ENCODE results near the gene MYBBP1A. TPM values are rescaled to one million over a fixed set of nuclear protein-coding genes. Genes with fewer than 3 reads are reported as not detected.

Gene MYBBP1A
- total and polyA plus RNA-seq, 2 of the 13 experiments (the other 11 are each of a cell fraction or from before 2014, with no cell fraction given) = 18.6 to 54.8 TPM

DNA sequence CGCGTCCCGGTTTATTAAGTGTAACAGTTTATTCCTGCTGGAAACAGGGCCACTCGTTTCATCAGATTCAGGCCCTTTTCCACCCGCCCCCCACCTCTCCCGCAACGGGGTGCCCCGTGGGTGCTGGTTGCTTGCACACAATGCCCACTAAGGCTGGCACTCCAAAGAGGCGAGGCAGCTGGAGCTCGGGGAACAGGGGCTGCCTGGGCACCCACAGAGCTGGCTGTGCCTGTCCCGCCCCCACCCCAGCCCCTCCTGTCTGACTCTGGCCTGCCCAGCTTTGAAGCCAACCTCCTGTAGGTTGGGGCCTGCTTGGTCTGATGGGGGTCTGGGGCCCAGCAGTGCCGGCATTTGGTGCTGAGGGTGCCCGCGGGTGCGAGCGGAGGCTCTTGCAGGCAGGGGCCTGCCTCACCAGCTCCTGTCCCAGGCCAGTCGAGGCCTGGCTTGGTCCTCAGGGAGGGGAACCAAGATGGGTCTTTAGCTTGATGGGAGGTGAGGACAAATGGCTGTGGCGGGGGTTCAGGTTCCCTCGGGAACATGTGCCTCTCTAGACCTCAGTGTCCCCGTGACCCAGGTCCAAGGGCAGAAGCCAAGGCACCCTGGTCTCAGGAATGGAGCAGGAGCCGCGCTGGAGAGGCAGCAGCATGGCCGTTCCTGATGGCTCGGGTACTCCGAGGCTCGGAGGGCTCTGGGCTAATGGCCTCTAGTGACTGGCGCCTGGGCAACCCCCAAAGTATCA, 20.1 kb downstream of the MYBBP1A start:
- peaks cover 7 to 16% of the 10 kb centered on the region in 2 experiments for H3K36me3 ChIP-seq (replicated peaks in 1 of 2; ENCODE audit: control insufficient read depth in 1 of 2, insufficient read depth in 2 of 2, low read length in 2 of 2)
- H3K79me2 ChIP-seq (ENCODE audit: insufficient read depth, low read length) = no peaks in the 10 kb centered on the region
- H4K20me1 ChIP-seq (ENCODE audit: insufficient read depth, low read length) = 0 out of 2 replicates have a peak, but pooled peaks cover 1% of the 10 kb centered on the region
- BruUV-seq (replicated peaks) = no TSS peak
- ATAC-seq (peak; percentile 2; the same call in 2 of the 3 replicates), DNase-seq (ENCODE audit: low spot score) (no peak), FAIRE-seq (no peak)
- H3K4me1 ChIP-seq (ENCODE audit: insufficient read depth, low read length) = peaks cover 16% of the 10 kb centered on the region
- H3K27ac ChIP-seq (ENCODE audit: extremely low read length, insufficient read depth, low read length) = no peak overlapping the region
- H2AFZ ChIP-seq (ENCODE audit: low read length) = no peak overlapping the region
- intact Hi-C loops (cut with micrococcal nuclease; ENCODE audit: unreplicated experiment) = loop anchor here (5.0 kb wide), 1 partner anchor 113 kb away; no protein-coding TSS in a partner anchor
- H3K27me3 ChIP-seq (ENCODE audit: control insufficient read depth in 1 of 2, insufficient read depth in 2 of 2, low read length in 2 of 2) = peaks cover 6 to 30% of the 10 kb centered on the region in 2 experiments
- H3K9ac ChIP-seq (ENCODE audit: insufficient read depth, low read depth, low read length) = no peak overlapping the region
- ChIA-PET POLR2A (interaction anchor here (2.4 kb wide), 1 partner anchor 20 kb away, joined by 8 read pairs; the partner anchor contains the start of gene MYBBP1A), CTCF (ENCODE audit: low intra/inter-chr PET ratio, low total read pairs) (no interaction called here)
- WGBS (ENCODE audit: low lambda C conversion rate) = 61% methylated on average over 12 of the region's 27 CpGs
- H3K9me3 ChIP-seq (ENCODE audit: low read length) = no peaks in the 10 kb centered on the region
- peak overlapping the region in 1 of 3 experiments; percentile 10; a peak in 1 of 6 replicates for H3K4me3 ChIP-seq (replicated peaks in 1 of 3; ENCODE audit: insufficient read depth in 1 of 3, low read depth in 2 of 3, low read length in 3 of 3)
- in situ Hi-C loops (cut with HindIII; ENCODE audit: extremely low pct_ligation_motif_present, low pct_unique_long_range_greater_than_20kb) = no loop called here
- no peak overlapping the region; the same call in 1 of the 2 replicates for H3K4me2 ChIP-seq (ENCODE audit: low read depth, low read length)
- TF ChIP-seq, protein P1, sequence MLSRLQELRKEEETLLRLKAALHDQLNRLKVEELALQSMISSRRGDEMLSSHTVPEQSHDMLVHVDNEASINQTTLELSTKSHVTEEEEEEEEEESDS (CRISPR knock-in tag; IDR thresholded peaks at IDR 0.05; ENCODE audit: borderline replicate concordance) = no peak
- TF ChIP-seq AGO2 (optimal IDR thresholded peaks at IDR 0.05; ENCODE audit: low read depth, low read length) = peak; percentile 70
- TF ChIP-seq, protein P2, sequence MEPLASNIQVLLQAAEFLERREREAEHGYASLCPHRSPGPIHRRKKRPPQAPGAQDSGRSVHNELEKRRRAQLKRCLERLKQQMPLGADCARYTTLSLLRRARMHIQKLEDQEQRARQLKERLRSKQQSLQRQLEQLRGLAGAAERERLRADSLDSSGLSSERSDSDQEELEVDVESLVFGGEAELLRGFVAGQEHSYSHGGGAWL (CRISPR knock-in tag; IDR thresholded peaks at IDR 0.05) = no peak
- TF ChIP-seq ZNF652 (CRISPR knock-in tag; IDR thresholded peaks at IDR 0.05; ENCODE audit: borderline replicate concordance, low read depth) = no peak
- no peak for TF ChIP-seq ZFP62 (CRISPR knock-in tag; IDR thresholded peaks at IDR 0.05)
- no peak for TF ChIP-seq POGZ (CRISPR knock-in tag; IDR thresholded peaks at IDR 0.05)
- peak; percentile 91; the same call in 1 of the 2 replicates for TF ChIP-seq AKAP8 (CRISPR knock-in tag; IDR thresholded peaks at IDR 0.05)
- TF ChIP-seq, protein P3, sequence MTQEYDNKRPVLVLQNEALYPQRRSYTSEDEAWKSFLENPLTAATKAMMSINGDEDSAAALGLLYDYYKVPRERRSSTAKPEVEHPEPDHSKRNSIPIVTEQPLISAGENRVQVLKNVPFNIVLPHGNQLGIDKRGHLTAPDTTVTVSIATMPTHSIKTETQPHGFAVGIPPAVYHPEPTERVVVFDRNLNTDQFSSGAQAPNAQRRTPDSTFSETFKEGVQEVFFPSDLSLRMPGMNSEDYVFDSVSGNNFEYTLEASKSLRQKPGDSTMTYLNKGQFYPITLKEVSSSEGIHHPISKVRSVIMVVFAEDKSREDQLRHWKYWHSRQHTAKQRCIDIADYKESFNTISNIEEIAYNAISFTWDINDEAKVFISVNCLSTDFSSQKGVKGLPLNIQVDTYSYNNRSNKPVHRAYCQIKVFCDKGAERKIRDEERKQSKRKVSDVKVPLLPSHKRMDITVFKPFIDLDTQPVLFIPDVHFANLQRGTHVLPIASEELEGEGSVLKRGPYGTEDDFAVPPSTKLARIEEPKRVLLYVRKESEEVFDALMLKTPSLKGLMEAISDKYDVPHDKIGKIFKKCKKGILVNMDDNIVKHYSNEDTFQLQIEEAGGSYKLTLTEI (CRISPR knock-in tag; conservative IDR thresholded peaks at IDR 0.05) = no peak
- TF ChIP-seq, protein P4, sequence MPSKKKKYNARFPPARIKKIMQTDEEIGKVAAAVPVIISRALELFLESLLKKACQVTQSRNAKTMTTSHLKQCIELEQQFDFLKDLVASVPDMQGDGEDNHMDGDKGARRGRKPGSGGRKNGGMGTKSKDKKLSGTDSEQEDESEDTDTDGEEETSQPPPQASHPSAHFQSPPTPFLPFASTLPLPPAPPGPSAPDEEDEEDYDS (CRISPR knock-in tag; IDR thresholded peaks at IDR 0.05) = no peak
- no peak for TF ChIP-seq SKI (IDR thresholded peaks at IDR 0.05; ENCODE audit: partially characterized antibody)
- TF ChIP-seq ZNF337 (CRISPR knock-in tag; IDR thresholded peaks at IDR 0.05; ENCODE audit: borderline replicate concordance, low read depth) = no peak
- TF ChIP-seq KDM2A (CRISPR knock-in tag; IDR thresholded peaks at IDR 0.05; ENCODE audit: borderline replicate concordance, low read depth) = peak; percentile 15; the same call in 1 of the 2 replicates
- no peak for TF ChIP-seq ATRX (CRISPR knock-in tag; IDR thresholded peaks at IDR 0.05; ENCODE audit: borderline replicate concordance)
- TF ChIP-seq AGO1 (IDR thresholded peaks at IDR 0.05; ENCODE audit: low read depth, low read length, poor library complexity, severe bottlenecking) = peak; percentile 97
- TF ChIP-seq, protein P5, sequence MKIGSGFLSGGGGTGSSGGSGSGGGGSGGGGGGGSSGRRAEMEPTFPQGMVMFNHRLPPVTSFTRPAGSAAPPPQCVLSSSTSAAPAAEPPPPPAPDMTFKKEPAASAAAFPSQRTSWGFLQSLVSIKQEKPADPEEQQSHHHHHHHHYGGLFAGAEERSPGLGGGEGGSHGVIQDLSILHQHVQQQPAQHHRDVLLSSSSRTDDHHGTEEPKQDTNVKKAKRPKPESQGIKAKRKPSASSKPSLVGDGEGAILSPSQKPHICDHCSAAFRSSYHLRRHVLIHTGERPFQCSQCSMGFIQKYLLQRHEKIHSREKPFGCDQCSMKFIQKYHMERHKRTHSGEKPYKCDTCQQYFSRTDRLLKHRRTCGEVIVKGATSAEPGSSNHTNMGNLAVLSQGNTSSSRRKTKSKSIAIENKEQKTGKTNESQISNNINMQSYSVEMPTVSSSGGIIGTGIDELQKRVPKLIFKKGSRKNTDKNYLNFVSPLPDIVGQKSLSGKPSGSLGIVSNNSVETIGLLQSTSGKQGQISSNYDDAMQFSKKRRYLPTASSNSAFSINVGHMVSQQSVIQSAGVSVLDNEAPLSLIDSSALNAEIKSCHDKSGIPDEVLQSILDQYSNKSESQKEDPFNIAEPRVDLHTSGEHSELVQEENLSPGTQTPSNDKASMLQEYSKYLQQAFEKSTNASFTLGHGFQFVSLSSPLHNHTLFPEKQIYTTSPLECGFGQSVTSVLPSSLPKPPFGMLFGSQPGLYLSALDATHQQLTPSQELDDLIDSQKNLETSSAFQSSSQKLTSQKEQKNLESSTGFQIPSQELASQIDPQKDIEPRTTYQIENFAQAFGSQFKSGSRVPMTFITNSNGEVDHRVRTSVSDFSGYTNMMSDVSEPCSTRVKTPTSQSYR (CRISPR knock-in tag; IDR thresholded peaks at IDR 0.05; ENCODE audit: borderline replicate concordance) = no peak
- no peak for TF ChIP-seq HES4 (CRISPR knock-in tag; IDR thresholded peaks at IDR 0.05; ENCODE audit: borderline replicate concordance)
- TF ChIP-seq POLR2G (IDR thresholded peaks at IDR 0.05; ENCODE audit: low read depth, low read length) = peak; percentile 70
- 0 out of 2 replicates have a peak, but pooled peaks have one; percentile 32 for TF ChIP-seq POLR2AphosphoS2 (IDR thresholded peaks at IDR 0.05; ENCODE audit: low read depth, low read length)
